ENCODE results near the gene CFAP52. TPM values are rescaled to one million over a fixed set of nuclear protein-coding genes. Genes with fewer than 3 reads are reported as not detected.
"Not testable (repeated sequence)": the region's sequence is repeated elsewhere in the genome, so short reads cannot be mapped to it uniquely, and the experiment has no call there.

Gene CFAP52
- polyA plus RNA-seq, 2 of the 4 experiments (the other 2 are of a cell fraction), result 0.23 TPM; not detected in 1

GRCh38 chr17:9661027-9661426, 84.6 kb downstream of the CFAP52 start:
- Histone ChIP-seq H3K27ac (no peak overlapping the region), H3K9me3 (no peaks in the 10 kb centered on the region), H3K4me2 (no peak overlapping the region), H3K4me3 (no peak overlapping the region), H3K4me1 (peaks cover 3% of the 10 kb centered on the region; the same call in 1 of the 3 replicates)
- WGBS (ENCODE audit: missing lambda C conversion rate), result 96% methylated on average over 2 of the region's 2 CpGs
- DNase-seq (ENCODE audit: low read depth in 1 of 2, low spot score in 1 of 2) (no peak), ATAC-seq (no peak), FAIRE-seq (no peak)
- ChIA-PET POLR2A (no interaction called here), CTCF (interaction anchor here (0.7 to 2.2 kb wide), 4 partner anchors 9 to 108 kb away, joined by 3 to 7 read pairs (median 4); no protein-coding TSS in a partner anchor)
- no peak for TF ChIP-seq MYC (IDR thresholded peaks at IDR 0.05; ENCODE audit: borderline replicate concordance, low read length)
- peak; percentile 86 for TF ChIP-seq MAFK (IDR thresholded peaks at IDR 0.05; ENCODE audit: partially characterized antibody)

GRCh38 chr17:9663511-9663910, 87.1 kb downstream of the CFAP52 start:
- H3K4me1 ChIP-seq; H3K27ac ChIP-seq; POLR2A ChIA-PET; H3K4me3 ChIP-seq; CTCF ChIA-PET; H3K4me2 ChIP-seq; DNase-seq (ENCODE audit: low read depth in 1 of 2, low spot score in 1 of 2); FAIRE-seq; H3K9me3 ChIP-seq; ATAC-seq: not testable (repeated sequence)
- 92% methylated on average over 11 of the region's 11 CpGs for WGBS (ENCODE audit: missing lambda C conversion rate)
- peak in 1 of 2 experiments; percentile 28; a peak in 1 of 4 replicates for TF ChIP-seq CEBPB (IDR thresholded peaks at IDR 0.05)

- DNase-seq (ENCODE audit: low read depth in 1 of 2, low spot score in 1 of 2) (no peak), ATAC-seq (no peak), FAIRE-seq (no peak)
- no peak overlapping the region for H3K4me3 ChIP-seq
- WGBS (ENCODE audit: missing lambda C conversion rate), result 94% methylated on average over 5 of the region's 5 CpGs
- CTCF ChIA-PET, result interaction anchor here (0.6 to 1.9 kb wide), 7 partner anchors 9 to 263 kb away, joined by 3 to 7 read pairs (median 3); partner anchors contain the start of gene USP43
- no peaks in the 10 kb centered on the region for H3K4me1 ChIP-seq
- no peak overlapping the region for H3K27ac ChIP-seq
- POLR2A ChIA-PET, result no interaction called here
- no peak overlapping the region for H3K4me2 ChIP-seq
- H3K9me3 ChIP-seq, result no peaks in the 10 kb centered on the region
- TF ChIP-seq TFCP2L1 (CRISPR knock-in tag; IDR thresholded peaks at IDR 0.05), result no peak
- no peak for TF ChIP-seq CHD4 (IDR thresholded peaks at IDR 0.05; ENCODE audit: borderline replicate concordance)
- no peak for TF ChIP-seq HES2 (IDR thresholded peaks at IDR 0.05)
- TF ChIP-seq EHMT2 (IDR thresholded peaks at IDR 0.05; ENCODE audit: low read depth), result no peak
- no peak for TF ChIP-seq SREBF2 (IDR thresholded peaks at IDR 0.05)
- TF ChIP-seq KDM1A (IDR thresholded peaks at IDR 0.05; ENCODE audit: low read depth), result no peak
Measured at GRCh38 chr17:9666461-9667050, 90.1 kb downstream of the CFAP52 start.

GRCh38 chr17:9668517-9668916, 92.1 kb downstream of the CFAP52 start:
- no peak for DNase-seq (ENCODE audit: low read depth in 1 of 2, low spot score in 1 of 2)
- no peak for ATAC-seq
- WGBS (ENCODE audit: missing lambda C conversion rate), result 88% methylated on average over 6 of the region's 6 CpGs
- H3K27ac ChIP-seq, result no peak overlapping the region
- no peak overlapping the region for H3K4me3 ChIP-seq
- H3K4me1 ChIP-seq, result no peaks in the 10 kb centered on the region
- ChIA-PET POLR2A (no interaction called here), CTCF (interaction anchor here (1.9 kb wide), 1 partner anchor 7 kb away, joined by 7 read pairs; no protein-coding TSS in a partner anchor)
- FAIRE-seq, result no peak
- no peaks in the 10 kb centered on the region for H3K9me3 ChIP-seq
- TF ChIP-seq JUNB (IDR thresholded peaks at IDR 0.05), result no peak
- TF ChIP-seq ATOH8 (CRISPR knock-in tag; IDR thresholded peaks at IDR 0.05; ENCODE audit: low read depth), result no peak
- TF ChIP-seq MYC (IDR thresholded peaks at IDR 0.05; ENCODE audit: borderline replicate concordance, low read length), result no peak
- no peak for TF ChIP-seq RAD21 (conservative IDR thresholded peaks at IDR 0.05 in 1 of 2, IDR thresholded peaks at IDR 0.05 in 1 of 2)
- no peak for TF ChIP-seq CTCF (IDR thresholded peaks at IDR 0.05)
- TF ChIP-seq EP300 (IDR thresholded peaks at IDR 0.05), result no peak
- TF ChIP-seq PHF8 (IDR thresholded peaks at IDR 0.05; ENCODE audit: borderline replicate concordance, low read depth), result no peak
- no peak for TF ChIP-seq JUN (IDR thresholded peaks at IDR 0.05)
- no peak for TF ChIP-seq HEYL (CRISPR knock-in tag; IDR thresholded peaks at IDR 0.05)
- TF ChIP-seq MAFK (IDR thresholded peaks at IDR 0.05; ENCODE audit: partially characterized antibody), result no peak
- TF ChIP-seq PBX3 (IDR thresholded peaks at IDR 0.05), result no peak
- H3K4me2 ChIP-seq, result no peak overlapping the region

Measured in A549 (cell line).